GM19328 (cell line): ENCODE data around the gene LRPAP1.
"Not testable (repeated sequence)": the region's sequence is repeated elsewhere in the genome, so short reads cannot be mapped to it uniquely, and the experiment has no call there.

Experiments
- ATAC-seq: cut with Tn5 transposase; IDR thresholded peaks from one replicate; pipeline ENCODE4 v1.9.1; 2021; ENCODE audit warnings: mild to moderate bottlenecking, moderate library complexity; ENCODE audit not compliant: unreplicated experiment

LRPAP1 gene

DNA sequence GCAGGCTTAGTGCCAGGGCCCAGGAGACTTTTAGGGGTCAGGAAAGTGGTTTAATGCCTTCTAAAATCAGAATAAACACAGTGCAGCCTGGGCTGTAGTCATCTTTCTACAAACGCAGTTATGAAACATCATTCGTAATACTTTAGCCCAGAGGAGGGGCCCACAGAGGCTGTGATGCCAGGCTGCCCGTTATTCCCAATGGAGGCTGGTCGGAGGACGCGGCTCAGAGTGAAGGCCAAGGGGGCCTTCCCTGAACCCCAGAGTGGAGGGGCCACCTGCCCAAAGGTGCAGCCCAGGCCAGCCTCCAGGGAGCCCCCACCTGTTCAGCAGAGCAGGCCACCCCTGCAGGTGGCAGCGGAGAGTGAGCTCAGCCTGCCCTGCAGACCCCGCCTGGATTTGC is 29.9 kb upstream of the LRPAP1 start:
- not testable (repeated sequence) for ATAC-seq

DNA sequence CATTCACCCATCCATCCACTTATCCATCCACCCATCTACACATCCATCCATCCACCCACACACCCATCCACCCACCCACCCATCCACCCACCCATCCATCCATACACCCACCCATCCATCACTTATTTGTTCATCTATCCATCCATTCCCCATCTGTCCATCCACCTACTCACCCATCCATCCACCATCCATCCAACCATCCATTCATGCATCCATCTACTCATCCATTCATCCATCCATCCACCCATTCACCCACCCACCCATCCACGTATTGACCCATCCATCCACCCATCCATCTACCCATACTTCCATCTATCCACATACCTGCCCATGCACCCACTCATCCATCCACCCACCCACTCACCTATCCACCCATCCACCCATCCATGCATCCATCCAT is 28.2 kb upstream of the LRPAP1 start:
- not testable (repeated sequence) for ATAC-seq

DNA sequence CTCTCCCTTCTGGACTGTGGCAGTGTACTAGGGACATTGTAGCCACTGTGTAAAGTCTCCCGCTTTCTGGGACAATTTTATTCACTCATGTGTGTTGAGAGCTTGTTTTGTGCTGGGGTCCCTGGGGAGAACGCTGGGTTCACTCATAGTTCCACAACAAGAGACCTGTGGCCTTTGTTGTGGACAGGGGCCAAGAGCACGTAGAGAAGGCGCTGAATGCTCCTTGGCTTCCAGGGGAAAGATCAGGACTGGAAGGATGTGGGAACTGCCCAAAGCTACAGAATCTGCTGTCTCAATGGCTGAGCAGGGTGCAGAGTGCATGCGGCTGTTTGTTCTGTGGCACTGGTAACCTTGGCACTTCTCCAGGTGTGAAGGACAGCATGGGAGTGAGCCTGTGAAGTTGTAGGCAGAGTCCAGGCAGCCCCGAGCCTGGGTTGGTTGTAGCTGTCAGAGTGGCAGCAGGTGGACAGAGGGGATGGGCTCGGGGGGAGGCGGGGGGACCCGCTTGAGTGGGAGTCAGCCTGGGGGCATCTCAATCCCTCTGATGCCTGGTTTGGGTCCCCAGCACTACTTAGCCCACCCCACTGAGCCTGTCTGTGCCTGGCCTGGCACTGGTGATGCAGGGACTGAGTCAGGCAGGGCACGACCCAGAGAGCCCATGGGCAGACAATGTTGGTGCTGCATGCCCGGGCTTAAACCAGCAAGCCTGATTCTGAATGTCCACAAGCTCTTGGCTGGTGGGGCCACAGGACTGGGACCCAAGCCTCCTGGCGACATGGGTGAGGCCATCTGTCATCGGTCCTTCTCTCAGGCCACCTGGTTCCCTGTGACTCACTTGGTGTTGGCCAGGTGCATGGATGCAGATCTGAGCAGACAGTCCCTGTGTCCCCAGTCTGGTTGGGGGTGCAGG is 27.4 kb upstream of the LRPAP1 start:
- not testable (repeated sequence) for ATAC-seq

DNA sequence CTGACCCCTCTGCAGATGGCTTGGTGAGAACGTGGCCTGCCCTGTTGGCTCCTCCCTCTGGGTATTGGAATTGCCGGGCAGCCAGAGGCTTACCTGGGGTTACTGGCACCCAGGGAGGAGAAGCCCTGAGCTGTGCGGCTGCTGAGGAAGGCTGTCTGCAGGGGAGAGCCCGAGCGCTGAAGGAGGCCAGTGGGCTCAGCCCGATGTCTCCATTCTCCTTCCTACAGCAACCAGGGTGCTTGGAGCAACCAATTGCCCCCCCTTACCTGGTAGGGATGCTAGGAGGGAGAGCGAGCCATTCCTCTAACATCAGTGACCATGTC is 26.3 kb upstream of the LRPAP1 start:
- not testable (repeated sequence) for ATAC-seq

DNA sequence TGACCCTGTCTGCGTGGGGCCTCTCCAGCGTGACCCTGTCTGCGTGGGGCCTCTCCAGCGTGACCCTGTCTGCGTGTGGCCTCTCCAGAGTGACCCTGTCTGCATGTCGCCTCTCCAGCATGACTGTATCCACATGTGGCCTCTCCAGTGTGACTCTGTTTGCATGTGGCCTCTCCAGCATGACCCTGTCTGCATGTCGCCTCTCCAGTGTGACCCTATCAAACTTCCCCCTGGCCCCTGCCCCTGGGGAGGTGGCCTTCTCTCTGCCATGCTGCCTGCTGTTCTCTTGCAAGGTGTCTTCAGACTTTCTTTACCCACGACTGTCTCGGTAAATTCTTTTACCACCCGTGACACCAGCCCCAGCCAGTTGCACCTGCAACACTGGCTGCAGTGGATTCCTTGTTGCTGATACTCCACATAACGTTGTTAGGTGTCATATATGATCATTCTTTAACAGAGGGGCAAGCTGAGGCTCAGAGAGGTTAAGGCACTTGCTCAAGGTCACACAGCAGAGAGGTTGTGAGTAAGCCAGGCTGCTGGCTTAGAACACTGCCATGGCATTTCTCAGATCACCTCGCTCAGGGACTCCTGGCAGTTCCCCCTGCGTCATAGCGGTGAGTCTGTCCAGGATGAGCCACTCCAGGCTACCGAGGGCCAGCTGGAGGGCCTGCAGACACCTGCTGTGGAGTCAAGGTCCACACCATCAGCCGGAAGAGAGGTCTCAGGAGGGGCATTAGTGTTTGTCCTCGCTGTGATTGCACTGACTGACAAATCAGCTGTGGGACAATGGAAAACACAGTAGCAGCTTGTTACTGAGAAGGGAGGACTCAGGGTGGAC is 25.7 kb upstream of the LRPAP1 start:
- not testable (repeated sequence) for ATAC-seq

DNA sequence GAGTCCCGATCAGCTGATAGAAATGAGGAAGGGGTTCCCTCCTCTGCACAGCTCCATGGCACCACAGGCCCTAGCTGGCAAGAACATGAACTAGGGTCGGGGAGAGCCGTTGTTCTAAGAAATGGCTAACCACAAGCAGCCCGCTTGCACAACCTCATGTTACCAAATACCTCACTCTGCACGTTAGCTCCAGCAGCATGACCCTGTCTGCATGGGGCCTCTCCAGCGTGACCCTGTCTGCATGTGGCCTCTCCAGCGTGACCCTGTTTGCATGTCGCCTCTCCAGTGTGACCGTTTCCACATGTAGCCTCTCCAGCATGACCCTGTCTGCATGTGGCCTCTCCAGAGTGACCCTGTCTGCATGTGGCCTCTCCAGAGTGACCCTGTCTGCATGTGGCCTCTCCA is 24.9 kb upstream of the LRPAP1 start:
- ATAC-seq, result not testable (repeated sequence)

DNA sequence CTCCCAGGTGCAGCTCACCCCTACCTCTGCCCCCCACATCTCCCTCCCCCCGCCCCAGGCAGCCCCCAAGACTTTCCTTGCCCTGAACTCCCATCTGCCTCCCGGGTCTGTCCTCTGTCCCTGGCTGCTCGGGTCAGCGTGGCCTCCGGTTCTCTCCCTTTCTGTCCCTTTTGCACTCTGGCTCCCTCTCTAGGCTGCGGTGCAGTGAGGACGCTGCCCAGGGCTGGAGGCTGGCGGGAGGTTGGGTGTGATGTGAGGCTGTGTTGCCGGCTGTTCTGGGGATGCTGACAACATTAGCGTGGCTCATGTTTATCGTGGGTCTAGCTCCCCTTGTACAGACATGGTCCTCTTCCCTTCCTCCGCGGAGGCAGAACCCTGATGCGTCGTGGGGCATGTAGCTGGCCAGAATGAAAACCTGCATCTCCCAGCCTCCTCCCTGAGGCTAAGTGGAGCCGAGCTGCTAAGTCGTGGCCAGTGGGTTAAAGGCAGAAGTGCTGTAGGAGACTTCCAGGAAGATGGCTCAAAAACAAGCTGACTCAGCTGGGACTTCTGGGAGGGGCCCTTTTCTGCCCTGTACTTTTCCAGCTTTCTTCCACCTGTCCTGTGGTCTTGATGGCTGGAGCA is 24.1 kb upstream of the LRPAP1 start:
- not testable (repeated sequence) for ATAC-seq

DNA sequence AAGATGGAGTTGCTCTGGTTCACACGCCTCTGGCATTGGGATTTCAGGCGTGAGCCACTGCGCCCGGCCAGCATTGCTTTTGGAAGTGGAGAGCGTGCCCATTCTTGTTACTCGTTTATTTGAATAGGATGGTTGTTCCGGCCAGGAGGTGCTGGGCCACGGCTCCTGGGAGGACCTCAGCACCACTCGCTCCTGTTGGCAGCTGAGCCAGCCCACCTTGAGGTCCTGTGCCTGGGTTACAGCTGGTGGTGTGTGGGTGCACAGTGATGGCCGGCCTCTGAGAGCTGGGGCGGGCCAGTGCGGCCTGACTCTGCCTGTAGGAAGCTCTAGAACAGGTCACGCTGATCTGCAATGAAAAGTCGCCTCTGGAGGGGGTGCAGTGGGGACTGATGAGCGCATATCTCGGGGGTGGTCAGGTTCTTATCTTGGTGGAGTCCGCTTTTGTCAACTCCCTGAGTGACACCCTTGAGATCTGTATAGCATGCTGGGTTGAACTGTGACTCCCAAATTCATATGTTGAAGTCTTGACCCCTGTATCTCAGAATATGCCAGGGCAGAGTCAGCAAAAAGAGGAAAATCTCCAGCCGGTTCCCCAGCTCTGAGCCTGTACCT is 23.3 kb upstream of the LRPAP1 start:
- not testable (repeated sequence) for ATAC-seq

DNA sequence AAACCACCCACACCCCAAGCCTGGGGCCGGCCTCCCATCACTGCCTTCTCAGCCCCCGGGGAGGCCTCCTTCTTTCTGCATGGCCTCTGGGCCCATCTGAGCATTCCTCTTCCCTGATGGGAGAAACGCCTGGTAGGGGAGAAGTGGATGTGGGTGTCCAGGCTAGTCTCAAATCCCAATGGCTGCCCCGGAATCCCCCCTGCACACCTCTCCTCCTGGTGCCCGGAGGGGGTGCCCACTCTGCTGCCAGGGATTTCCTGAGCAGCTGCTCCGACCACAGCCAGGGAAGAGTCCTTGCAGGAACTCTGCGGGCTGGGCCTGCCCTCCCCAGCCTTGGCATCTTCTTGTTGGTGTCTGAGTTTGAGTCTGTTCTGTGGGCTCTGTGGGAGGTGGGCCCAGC is 19.1 kb upstream of the LRPAP1 start:
- not testable (repeated sequence) for ATAC-seq

DNA sequence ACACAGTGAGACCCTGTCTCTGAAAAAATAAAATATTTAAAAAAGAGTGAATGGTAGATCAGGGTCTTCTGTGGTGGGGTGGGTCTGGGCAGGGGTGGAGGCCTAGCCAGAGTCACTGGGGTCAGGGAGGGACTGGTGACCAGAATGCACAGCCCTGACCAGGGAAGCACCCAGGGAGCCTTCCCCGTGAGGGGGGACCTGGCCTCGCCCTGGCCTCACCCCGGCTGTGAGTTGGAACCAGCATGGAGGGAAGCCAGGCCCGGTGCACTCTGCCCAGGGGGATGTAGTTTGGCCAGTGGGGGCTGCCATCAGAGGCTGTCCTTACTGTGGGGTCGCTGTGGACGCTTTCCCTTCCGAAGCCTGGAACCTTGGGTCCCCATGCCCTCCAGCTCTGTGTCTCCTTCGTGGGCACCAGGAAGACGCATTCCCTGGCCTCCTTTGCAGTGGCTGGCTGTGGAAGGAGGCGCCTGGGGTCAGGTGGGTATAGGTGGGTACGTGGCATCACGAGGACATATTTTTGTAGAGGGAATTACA is 18.6 kb upstream of the LRPAP1 start:
- not testable (repeated sequence) for ATAC-seq

DNA sequence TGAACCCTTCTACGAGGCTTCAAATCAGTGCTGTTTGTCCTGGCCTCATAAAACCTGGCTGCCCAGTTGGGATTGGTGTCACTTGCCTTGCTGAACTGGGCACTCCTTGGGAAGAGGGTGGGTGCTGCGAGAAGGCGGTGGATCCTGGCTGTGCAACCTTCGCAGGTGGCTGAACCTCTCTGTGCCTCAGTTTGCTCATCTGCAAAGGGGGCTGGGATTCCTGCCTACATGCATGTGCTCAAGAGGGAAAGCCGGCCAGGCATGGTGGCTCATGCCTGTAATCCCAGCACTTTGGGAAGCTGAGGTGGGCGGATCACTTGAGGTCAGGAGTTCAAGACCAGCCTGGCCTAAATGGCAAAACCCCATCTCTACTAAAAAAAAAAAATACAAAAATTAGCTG is 17.8 kb upstream of the LRPAP1 start:
- not testable (repeated sequence) for ATAC-seq

DNA sequence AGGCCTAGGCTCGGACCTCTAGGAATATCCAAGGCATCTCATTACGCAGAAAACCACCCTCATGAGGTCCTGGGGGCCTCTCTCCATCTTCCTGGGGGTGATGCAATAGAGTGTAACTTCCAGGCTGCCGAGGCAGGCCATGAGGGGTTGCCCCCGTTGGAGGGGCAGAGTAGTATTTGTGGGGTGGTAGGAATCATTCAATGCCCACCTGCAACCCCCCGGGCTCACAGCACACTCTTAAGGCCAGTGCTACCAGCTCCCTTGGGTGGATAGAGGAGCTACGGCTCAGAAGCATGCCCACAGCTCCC is 17.4 kb upstream of the LRPAP1 start:
- ATAC-seq, result not testable (repeated sequence)

DNA sequence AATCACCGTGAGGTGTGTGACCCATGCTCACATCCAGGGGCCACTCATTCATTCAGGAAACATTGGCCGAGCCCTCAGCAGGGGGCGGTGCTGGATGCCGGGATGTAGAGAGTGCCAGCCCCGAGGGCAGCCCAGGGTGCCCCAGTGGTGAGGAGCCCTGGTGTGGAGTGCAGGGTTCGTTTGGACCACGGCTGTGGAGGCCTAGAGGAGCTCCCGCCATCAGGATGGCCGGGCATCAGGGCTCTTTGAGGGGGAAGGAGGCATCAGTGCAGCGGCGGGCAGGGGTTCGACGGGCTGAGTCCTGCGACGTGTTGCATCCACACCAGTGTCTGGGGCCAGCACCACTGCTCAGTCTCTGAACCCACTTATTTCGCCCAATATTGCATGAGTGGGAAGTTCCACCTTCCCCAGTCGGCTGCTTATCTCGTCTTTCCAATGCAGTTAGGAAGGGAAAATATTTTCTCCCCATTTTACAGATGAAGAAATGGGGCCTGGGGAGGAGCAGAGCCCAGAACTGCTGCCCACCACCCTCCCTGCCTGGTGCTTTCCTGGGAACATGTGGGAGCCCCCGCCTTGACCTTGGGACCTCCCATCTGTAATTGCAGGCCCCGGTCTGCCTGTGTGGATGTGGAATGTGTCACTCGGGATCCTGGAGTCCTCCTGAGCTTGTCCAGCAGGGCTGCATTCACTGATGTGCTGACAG is 16.9 kb upstream of the LRPAP1 start:
- ATAC-seq, result not testable (repeated sequence)

DNA sequence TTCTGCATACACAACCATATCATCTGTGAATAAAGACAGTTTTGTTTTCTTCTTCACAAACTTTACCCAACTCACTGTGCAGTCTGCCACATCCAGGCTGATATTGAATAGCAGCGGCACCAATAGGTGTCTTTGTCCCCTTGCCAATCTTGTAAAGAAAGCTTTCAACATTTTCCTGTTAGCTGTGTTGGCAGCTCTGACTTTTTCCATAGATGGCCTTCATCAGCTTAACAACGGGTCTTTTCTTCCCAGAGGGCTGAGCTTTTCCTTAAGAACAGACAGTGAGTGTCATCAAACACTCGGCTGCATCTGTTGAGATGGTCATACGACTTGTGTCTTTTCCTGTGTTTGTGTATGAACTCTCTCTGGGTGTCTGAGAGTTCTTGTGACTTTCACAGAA is 14.5 kb upstream of the LRPAP1 start:
- ATAC-seq, result not testable (repeated sequence)

DNA sequence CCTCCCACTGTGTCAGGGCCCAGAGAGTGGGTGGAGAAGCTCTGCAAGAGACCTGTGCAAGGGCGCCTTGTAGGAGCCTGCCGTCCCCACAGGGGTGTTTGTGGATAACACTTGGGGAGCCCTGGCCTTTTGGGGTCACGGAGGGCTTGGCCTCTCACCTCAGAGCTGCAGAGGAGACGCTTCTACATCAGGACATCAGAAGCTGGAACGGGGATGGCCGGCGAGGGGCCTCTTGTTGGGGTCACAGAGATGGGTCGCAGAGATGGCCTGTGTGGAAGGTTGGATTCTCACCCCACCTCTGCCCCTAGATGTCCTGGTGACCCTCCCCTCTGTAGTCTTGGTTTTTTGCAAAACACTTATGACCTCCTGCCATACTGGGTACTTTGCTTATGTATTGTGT is 13.1 kb upstream of the LRPAP1 start:
- not testable (repeated sequence) for ATAC-seq

DNA sequence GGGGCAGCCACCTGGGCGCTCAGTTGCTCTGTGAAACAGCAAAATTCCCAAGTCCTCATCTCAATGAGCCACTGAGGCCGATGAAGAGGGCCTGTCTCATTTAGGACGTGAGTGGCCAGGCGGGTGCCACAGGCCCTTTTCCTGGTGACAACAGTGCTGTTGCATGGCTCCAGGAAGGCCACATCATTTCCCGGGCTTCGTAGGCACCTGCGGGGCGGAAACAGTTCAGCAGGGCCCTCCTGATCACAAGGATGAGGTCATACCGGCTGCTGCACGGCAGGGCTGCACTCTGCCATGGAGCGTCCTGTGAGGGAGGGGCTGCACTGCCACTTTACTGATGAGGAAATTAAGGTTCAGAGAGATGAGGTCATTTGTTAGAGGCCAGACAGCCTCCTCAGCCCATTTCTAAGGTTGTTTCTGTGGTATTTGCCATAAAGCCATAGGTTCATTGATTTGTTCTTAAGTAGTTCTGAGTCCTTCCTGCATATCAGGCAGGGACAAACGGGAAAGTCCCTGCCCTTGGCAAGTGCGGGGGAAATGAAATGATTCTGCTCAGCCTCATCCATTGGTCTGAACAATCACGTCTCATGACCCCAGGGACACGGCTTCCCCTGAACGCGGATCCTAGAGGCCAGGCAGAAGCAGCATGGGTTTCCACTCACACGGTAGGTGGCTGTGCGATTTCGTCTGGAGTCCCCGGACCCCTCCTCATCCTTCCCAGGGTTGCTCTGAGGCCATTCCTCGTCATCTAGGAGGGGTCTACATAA is 12.2 kb upstream of the LRPAP1 start:
- ATAC-seq, result not testable (repeated sequence)

DNA sequence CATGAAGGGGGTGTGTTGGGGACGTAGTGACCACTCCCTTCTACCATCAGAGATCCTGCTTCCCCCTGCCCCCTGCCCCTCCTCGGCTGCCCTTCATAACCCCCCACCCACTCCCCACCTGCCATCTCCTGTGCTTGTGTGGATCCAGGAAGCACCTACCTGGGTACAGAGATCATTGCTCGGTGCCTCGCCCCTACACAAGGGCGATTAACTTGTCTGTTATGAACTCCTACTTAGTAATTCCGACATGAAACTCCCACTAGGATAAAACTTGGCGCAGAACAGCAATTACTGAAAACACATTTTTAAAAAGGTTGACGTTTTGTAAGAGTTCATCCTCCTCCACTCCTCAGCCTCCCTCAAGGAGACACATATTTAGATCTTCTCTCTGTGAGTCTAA is 11.2 kb upstream of the LRPAP1 start:
- ATAC-seq, result not testable (repeated sequence)

DNA sequence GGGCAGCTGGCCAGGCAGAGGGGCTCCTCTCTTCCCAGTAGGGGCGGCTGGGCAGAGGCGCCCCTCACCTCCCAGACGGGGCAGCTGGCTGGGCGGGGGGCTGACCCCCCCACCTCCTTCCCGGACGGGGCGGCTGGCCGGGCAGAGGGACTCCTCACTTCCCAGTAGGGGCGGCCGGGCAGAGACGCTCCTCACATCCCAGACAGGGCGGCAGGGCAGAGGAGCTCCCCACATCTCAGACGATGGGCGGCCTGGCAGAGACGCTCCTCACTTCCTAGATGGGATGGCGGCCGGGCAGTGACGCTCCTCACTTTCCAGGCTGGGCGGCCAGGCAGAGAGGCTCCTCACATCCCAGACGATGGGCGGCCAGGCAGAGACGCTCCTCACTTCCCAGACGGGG is 6.7 kb upstream of the LRPAP1 start:
- ATAC-seq, result not testable (repeated sequence)

DNA sequence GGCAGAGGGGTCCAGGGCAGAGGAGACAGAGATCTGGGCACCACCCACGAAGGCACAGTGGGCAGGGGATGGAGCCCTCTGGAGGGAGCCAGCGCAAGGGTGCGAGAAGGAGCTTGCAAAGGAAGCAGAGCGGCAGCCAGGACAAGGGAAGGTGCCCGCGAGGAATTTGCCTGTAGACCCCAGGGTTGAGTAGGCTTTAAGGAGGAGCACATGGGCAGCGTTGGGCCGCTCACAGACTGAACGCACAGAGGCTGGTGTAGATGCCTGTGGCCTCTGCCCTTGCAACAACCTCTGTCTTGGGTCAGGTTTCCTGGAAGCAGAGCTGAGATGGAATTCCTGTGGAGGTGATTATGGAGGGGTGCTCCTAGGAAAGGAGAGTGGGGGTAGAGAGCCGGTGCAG is 3.6 kb upstream of the LRPAP1 start:
- not testable (repeated sequence) for ATAC-seq

DNA sequence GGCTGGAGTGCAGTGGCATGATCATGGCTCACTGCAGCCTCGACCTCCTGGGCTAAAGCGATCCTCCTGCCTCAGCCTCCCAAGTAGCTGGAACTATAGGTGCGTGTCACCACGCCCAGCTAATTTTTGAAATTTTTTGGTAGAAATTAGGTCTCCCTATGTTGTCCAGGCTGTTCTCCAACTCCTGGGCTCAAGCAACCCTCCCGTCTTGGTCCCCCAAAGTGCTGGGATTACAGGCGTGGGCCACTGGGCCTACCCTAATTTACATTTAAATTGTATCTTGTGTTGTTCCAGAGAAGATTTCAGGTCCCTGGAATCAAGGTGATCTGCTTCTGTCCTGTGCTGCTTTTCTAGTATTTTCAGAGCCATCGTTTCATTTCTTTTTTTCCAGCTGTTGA is 1.2 kb upstream of the LRPAP1 start:
- no peak for ATAC-seq
